Measurements from ENCODE around the gene TDRD9. TPM values are rescaled to one million over a fixed set of nuclear protein-coding genes. Genes with fewer than 3 reads are reported as not detected.

Gene TDRD9
- total RNA-seq, 1 donor from 2014 or later, result not detected

GRCh38 chr14:104030958-104031357 is 102.7 kb downstream of the TDRD9 start:
- Mint-ChIP-seq H3K27me3 (peaks cover 13% of the 10 kb centered on the region), H3K36me3 (ENCODE audit: insufficient read depth) (no peaks in the 10 kb centered on the region), H3K4me1 (ENCODE audit: low read depth) (peaks cover 3% of the 10 kb centered on the region), H3K4me3 (ENCODE audit: low read depth) (no peak overlapping the region), H3K27ac (no peak overlapping the region), H3K9me3 (ENCODE audit: low read depth) (peaks cover 3% of the 10 kb centered on the region)
- no peak for TF ChIP-seq CTCF (IDR thresholded peaks at IDR 0.05; ENCODE audit: unreplicated experiment)
- DNase-seq (ENCODE audit: low spot score, unreplicated experiment), result no peak

GRCh38 chr14:104031384-104031783 is 103.1 kb downstream of the TDRD9 start:
- Mint-ChIP-seq H3K4me3 (ENCODE audit: low read depth) (no peak overlapping the region), H3K4me1 (ENCODE audit: low read depth) (peaks cover 6% of the 10 kb centered on the region), H3K9me3 (ENCODE audit: low read depth) (peaks cover 3% of the 10 kb centered on the region), H3K27me3 (peaks cover 13% of the 10 kb centered on the region), H3K36me3 (ENCODE audit: insufficient read depth) (no peaks in the 10 kb centered on the region), H3K27ac (no peak overlapping the region)
- DNase-seq (ENCODE audit: low spot score, unreplicated experiment), result no peak
- TF ChIP-seq CTCF (IDR thresholded peaks at IDR 0.05; ENCODE audit: unreplicated experiment), result no peak

GRCh38 chr14:104034976-104035699 is 106.9 kb downstream of the TDRD9 start:
- Mint-ChIP-seq H3K4me1 (ENCODE audit: low read depth) (peaks cover 6% of the 10 kb centered on the region), H3K27ac (no peak overlapping the region), H3K9me3 (ENCODE audit: low read depth) (no peaks in the 10 kb centered on the region), H3K4me3 (ENCODE audit: low read depth) (no peak overlapping the region), H3K36me3 (ENCODE audit: insufficient read depth) (no peaks in the 10 kb centered on the region), H3K27me3 (peaks cover 12% of the 10 kb centered on the region)
- DNase-seq (ENCODE audit: low spot score, unreplicated experiment), result no peak
- no peak for TF ChIP-seq CTCF (IDR thresholded peaks at IDR 0.05; ENCODE audit: unreplicated experiment)

GRCh38 chr14:104036212-104036611 is 108.0 kb downstream of the TDRD9 start:
- Mint-ChIP-seq H3K36me3 (ENCODE audit: insufficient read depth) (no peaks in the 10 kb centered on the region), H3K4me1 (ENCODE audit: low read depth) (peaks cover 6% of the 10 kb centered on the region), H3K9me3 (ENCODE audit: low read depth) (no peaks in the 10 kb centered on the region), H3K27ac (no peak overlapping the region), H3K4me3 (ENCODE audit: low read depth) (no peak overlapping the region), H3K27me3 (peaks cover 20% of the 10 kb centered on the region)
- DNase-seq (ENCODE audit: low spot score, unreplicated experiment), result no peak
- no peak for TF ChIP-seq CTCF (IDR thresholded peaks at IDR 0.05; ENCODE audit: unreplicated experiment)

GRCh38 chr14:104037074-104037473 is 108.8 kb downstream of the TDRD9 start:
- Mint-ChIP-seq H3K27me3 (peaks cover 20% of the 10 kb centered on the region), H3K4me3 (ENCODE audit: low read depth) (no peak overlapping the region), H3K4me1 (ENCODE audit: low read depth) (peaks cover 6% of the 10 kb centered on the region), H3K36me3 (ENCODE audit: insufficient read depth) (no peaks in the 10 kb centered on the region), H3K27ac (no peak overlapping the region), H3K9me3 (ENCODE audit: low read depth) (no peaks in the 10 kb centered on the region)
- DNase-seq (ENCODE audit: low spot score, unreplicated experiment), result no peak
- TF ChIP-seq CTCF (IDR thresholded peaks at IDR 0.05; ENCODE audit: unreplicated experiment), result no peak
